WERI-Rb-1 (cell line): ENCODE data around the gene FBN3.

Experiments used
- DNase-seq: peaks from one replicate; pipeline ENCODE4 v3.0.0-alpha.2; 2020
- H3K27ac ChIP-seq: fragments of 250-450 bp; sonication (Bioruptor Pico); 2 replicates; pipeline ENCODE4 v1.5.1; 2020; ENCODE audit warnings: mild to moderate bottlenecking, moderate library complexity
- H3K27me3 ChIP-seq: fragments of 250-450 bp; sonication (Bioruptor Pico); 2 replicates; pipeline ENCODE4 v1.5.1; 2021; ENCODE audit warnings: mild to moderate bottlenecking, low read depth, moderate library complexity; ENCODE audit not compliant: insufficient read depth, severe bottlenecking
- H3K36me3 ChIP-seq: fragments of 250-450 bp; sonication (Bioruptor Pico); 2 replicates; pipeline ENCODE4 v1.5.1; 2020; ENCODE audit warnings: mild to moderate bottlenecking, moderate library complexity
- H3K4me3 ChIP-seq: 2 replicates; pipeline ENCODE4 v1.5.1; 2011; ENCODE audit warnings: low read depth, mild to moderate bottlenecking, control low read depth, low read length
- H3K9me3 ChIP-seq: fragments of 250-450 bp; sonication (Bioruptor Pico); 2 replicates; pipeline ENCODE4 v1.5.1; 2021; ENCODE audit warnings: mild to moderate bottlenecking, moderate library complexity; ENCODE audit not compliant: severe bottlenecking
- CTCF ChIP-seq: IDR thresholded peaks from 2 replicates; pipeline ENCODE4 v1.5.1; 2011; ENCODE audit warnings: low read depth, mild to moderate bottlenecking, control low read depth, inconsistent platforms, low read length

FBN3 gene

GRCh38 chr19:8138201-8138600 is 11.2 kb downstream of the FBN3 start:
- Histone ChIP-seq H3K9me3 (no peaks in the 10 kb centered on the region), H3K27ac (no peak overlapping the region), H3K36me3 (no peaks in the 10 kb centered on the region), H3K27me3 (no peaks in the 10 kb centered on the region), H3K4me3 (no peak overlapping the region)
- no peak for DNase-seq
- TF ChIP-seq CTCF = no peak

GRCh38 chr19:8137425-8137824 is 12.0 kb downstream of the FBN3 start:
- no peak overlapping the region for H3K4me3 ChIP-seq
- TF ChIP-seq CTCF = no peak
- H3K27ac ChIP-seq = no peak overlapping the region
- no peak for DNase-seq
- H3K36me3 ChIP-seq = no peaks in the 10 kb centered on the region
- H3K27me3 ChIP-seq = no peaks in the 10 kb centered on the region
- no peaks in the 10 kb centered on the region for H3K9me3 ChIP-seq

- Histone ChIP-seq H3K27me3 (no peaks in the 10 kb centered on the region), H3K27ac (no peak overlapping the region), H3K36me3 (no peaks in the 10 kb centered on the region), H3K9me3 (no peaks in the 10 kb centered on the region), H3K4me3 (no peak overlapping the region)
- no peak for DNase-seq
- no peak for TF ChIP-seq CTCF
These were observed 13.3 kb downstream of the FBN3 start for GRCh38 chr19:8135946-8136618.

GRCh38 chr19:8132858-8133458 is 16.4 kb downstream of the FBN3 start:
- TF ChIP-seq CTCF = no peak
- H3K27me3 ChIP-seq = no peaks in the 10 kb centered on the region
- peaks cover 8% of the 10 kb centered on the region for H3K36me3 ChIP-seq
- H3K9me3 ChIP-seq = no peaks in the 10 kb centered on the region
- no peak overlapping the region for H3K27ac ChIP-seq
- no peak overlapping the region for H3K4me3 ChIP-seq
- DNase-seq = no peak

- DNase-seq = no peak
- Histone ChIP-seq H3K9me3 (no peaks in the 10 kb centered on the region), H3K36me3 (peaks cover 8% of the 10 kb centered on the region), H3K27ac (no peak overlapping the region), H3K27me3 (no peaks in the 10 kb centered on the region), H3K4me3 (no peak overlapping the region)
- no peak for TF ChIP-seq CTCF
These were observed 17.9 kb downstream of the FBN3 start for GRCh38 chr19:8131517-8131916.

GRCh38 chr19:8129061-8129618 is 20.3 kb downstream of the FBN3 start:
- Histone ChIP-seq H3K4me3 (no peak overlapping the region), H3K27ac (no peak overlapping the region), H3K27me3 (no peaks in the 10 kb centered on the region), H3K36me3 (peaks cover 8% of the 10 kb centered on the region), H3K9me3 (no peaks in the 10 kb centered on the region)
- TF ChIP-seq CTCF = no peak
- no peak for DNase-seq
